Hypothalamus (tissue), 51 donors: ENCODE results near the gene BRD9.

Source experiments
- DNase-seq, 51 donors: peaks; one replicate each; lab custom pipeline; 2025; lab: John Stamatoyannopoulos, UW

BRD9 gene

DNA sequence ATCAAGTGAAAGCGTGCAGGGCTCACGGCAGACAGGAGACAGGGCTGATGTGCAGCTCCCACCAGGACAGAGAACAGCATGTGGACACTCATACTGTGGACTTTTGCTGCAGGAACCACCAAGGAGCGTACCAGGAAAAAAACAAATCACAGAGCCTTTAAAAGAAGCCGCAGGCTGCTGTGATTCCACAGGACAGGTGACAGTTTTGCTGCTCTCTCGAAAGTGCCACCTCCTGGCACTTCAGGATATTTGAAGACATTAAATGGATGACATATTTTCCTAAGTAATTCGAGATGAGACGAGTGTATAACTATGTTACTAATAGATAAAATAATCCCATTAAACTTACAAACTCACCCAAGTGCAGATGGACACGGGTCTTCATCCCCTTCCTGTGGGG, 71.1 kb downstream of the BRD9 start:
- DNase-seq = no peak

DNA sequence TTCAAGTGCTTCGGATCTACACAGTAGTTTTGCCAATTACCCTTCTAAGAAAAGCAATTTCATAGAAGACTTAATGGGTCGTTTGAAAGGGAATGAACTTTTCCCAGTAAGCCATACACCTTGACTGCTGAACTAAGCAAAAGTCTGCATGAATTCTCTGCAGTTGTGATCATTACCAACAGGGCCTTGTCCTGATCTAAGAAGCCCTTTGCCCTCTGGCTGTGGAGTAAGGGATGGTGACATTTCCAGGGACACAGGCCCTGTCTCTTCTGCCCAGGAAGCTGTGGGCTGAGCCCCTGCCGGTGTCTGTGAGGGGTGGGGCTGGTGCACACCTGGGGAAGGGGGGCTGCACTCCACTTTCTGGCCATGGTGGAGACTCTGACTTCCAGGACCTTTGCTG, 72.4 kb downstream of the BRD9 start:
- no peak for DNase-seq

DNA sequence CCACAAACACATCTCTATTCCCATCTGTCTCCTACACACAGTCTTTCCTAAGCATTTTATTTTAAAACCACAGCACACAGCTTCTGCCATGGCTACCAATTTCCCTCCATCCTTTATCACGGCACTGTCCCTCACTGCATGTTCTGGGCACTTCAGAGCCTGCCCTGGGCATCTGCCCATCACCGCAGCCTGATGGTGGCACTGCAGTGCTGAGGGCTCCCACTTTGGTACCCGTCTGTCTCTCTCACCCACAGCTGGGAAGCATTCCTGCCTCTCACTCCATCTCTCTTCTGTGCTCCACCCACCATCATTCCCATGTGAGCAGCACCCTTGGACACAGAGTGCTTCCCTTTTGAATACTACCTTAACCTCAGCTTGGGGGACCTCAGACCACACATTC, 73.5 kb downstream of the BRD9 start:
- DNase-seq = no peak

DNA sequence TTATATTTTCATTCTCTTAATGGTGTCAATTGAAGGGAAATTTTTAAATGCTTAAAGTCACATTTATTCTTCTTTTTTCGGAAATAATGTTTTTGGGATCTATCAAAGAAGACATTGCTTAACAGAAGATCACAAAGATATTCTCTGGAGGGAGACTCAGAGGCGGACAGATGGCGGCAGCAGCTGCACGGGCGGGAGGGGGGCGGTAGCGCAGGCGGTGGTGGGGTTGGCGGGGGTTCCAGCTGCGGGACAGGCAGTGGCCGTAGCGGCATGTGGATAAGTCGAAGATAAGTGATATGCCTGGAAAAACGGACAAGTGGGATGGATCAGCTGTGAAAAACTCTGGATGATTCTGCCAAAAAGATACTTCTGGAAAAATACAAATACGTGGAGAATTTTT, 76.4 kb downstream of the BRD9 start:
- DNase-seq = no peak

DNA sequence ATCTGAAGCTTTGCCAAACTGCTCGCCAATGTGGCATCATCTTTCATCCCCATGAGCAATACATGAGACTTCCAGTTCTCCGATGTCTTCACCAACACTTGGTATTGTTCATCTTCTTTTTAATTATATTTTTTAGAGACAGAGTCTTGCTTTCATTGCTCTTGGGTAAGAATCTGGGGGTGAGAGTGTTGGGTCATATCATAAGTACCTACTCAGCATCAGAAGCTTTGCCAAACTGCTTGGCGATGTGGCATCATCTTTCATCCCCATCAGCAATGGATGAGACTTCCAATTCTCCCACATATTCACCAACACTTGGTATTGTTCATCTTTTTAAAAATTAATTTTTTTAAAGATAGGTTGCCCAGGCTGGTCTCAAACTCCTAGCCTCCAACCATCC, 77.2 kb downstream of the BRD9 start:
- DNase-seq = no peak
